Neural cell (in vitro differentiated cells): Measurements from ENCODE around the gene ARHGAP24. TPM values are rescaled to one million over a fixed set of nuclear protein-coding genes. Genes with fewer than 3 reads are reported as not detected.

Experiments used
- H2AFZ ChIP-seq: fragments of 200-600, 300-800 bp; sonication (generic), shearing (Covaris generic); 2 replicates; pipeline ENCODE4 v1.6.0; 2014; ENCODE audit warnings: low read depth, mild to moderate bottlenecking, antibody characterized with exemption, low read length, moderate library complexity
- H3F3A ChIP-seq: fragments of 200-600 bp; shearing (Covaris generic); 2 replicates; pipeline ENCODE4 v1.6.1; 2016; ENCODE audit warnings: mild to moderate bottlenecking, moderate library complexity, mixed read lengths, antibody characterized with exemption, low read length; ENCODE audit not compliant: insufficient read depth, poor library complexity, severe bottlenecking
- H3K27ac ChIP-seq: fragments of 200-600, 300-800 bp; sonication (generic), shearing (Covaris generic); 2 replicates; pipeline ENCODE4 v1.5.1; 2014; ENCODE audit warnings: mild to moderate bottlenecking, low read length, moderate library complexity
- H3K27me3 ChIP-seq: fragments of 300-800, 200-600 bp; sonication (generic), shearing (Covaris generic); 2 replicates; pipeline ENCODE4 v1.6.0; 2014; ENCODE audit warnings: mild to moderate bottlenecking, low read depth, low read length, moderate library complexity; ENCODE audit not compliant: insufficient read depth
- H3K36me3 ChIP-seq: fragments of 300-800, 200-600 bp; sonication (generic), shearing (Covaris generic); 2 replicates; pipeline ENCODE4 v1.5.1; 2014; ENCODE audit warnings: mild to moderate bottlenecking, antibody characterized with exemption, low read length, moderate library complexity; ENCODE audit not compliant: insufficient read depth
- H3K4me2 ChIP-seq: fragments of 300-800, 200-600 bp; sonication (generic), shearing (Covaris generic); 2 replicates; pipeline ENCODE4 v1.6.0; 2014; ENCODE audit warnings: mild to moderate bottlenecking, low read length
- H3K4me3 ChIP-seq: fragments of 300-800, 200-600 bp; sonication (generic), shearing (Covaris generic); 2 replicates; pipeline ENCODE4 v1.5.1; 2014; ENCODE audit warnings: mild to moderate bottlenecking, low read length, moderate library complexity
- H3K79me2 ChIP-seq: fragments of 200-600 bp; shearing (Covaris generic); replicated peaks from 2 replicates; pipeline ENCODE4 v1.6.0; 2014; ENCODE audit warnings: mild to moderate bottlenecking, low read length, moderate library complexity; ENCODE audit not compliant: insufficient read depth
- H3K9ac ChIP-seq: fragments of 300-800, 200-600 bp; sonication (generic), shearing (Covaris generic); 2 replicates; pipeline ENCODE4 v1.6.1; 2016; ENCODE audit warnings: mild to moderate bottlenecking, low read length, mixed read lengths
- H3K9me2 ChIP-seq: fragments of 200-600 bp; shearing (Covaris generic); 2 replicates; pipeline ENCODE4 v1.6.1; 2016; ENCODE audit warnings: mild to moderate bottlenecking, low read length, mixed read lengths; ENCODE audit not compliant: insufficient read depth
- H3K9me3 ChIP-seq: fragments of 200-600, 300-800 bp; sonication (generic), shearing (Covaris generic); 2 replicates; pipeline ENCODE4 v1.6.1; 2016; ENCODE audit warnings: mild to moderate bottlenecking, mixed run types, low read length, moderate library complexity, mixed read lengths
- H4K20me1 ChIP-seq: fragments of 200-600 bp; shearing (Covaris generic); 2 replicates; pipeline ENCODE4 v1.6.1; 2016; ENCODE audit warnings: mild to moderate bottlenecking, mixed run types; ENCODE audit not compliant: insufficient read depth
- CTCF ChIP-seq: fragments of 450-650 bp; IDR thresholded peaks from 2 replicates; pipeline ENCODE4 v1.5.1; 2014; ENCODE audit warnings: antibody characterized with exemption, mild to moderate bottlenecking, moderate library complexity; ENCODE audit not compliant: poor library complexity, severe bottlenecking
- EP300 ChIP-seq: fragments of 450-650 bp; conservative IDR thresholded peaks from 2 replicates; pipeline ENCODE4 v1.6.1; 2014; ENCODE audit warnings: antibody characterized with exemption, mild to moderate bottlenecking, moderate library complexity; ENCODE audit not compliant: poor library complexity, severe bottlenecking
- EZH2 ChIP-seq: fragments of 200-600, 300-800 bp; shearing (Covaris generic), sonication (generic); IDR thresholded peaks from 2 replicates; pipeline ENCODE4 v1.6.1; 2014; ENCODE audit warnings: antibody characterized with exemption, low read length, borderline replicate concordance, mild to moderate bottlenecking; ENCODE audit not compliant: insufficient read depth, poor library complexity, severe bottlenecking
- MXI1 ChIP-seq: fragments of 450-650 bp; conservative IDR thresholded peaks from 2 replicates; pipeline ENCODE4 v1.6.1; 2014; ENCODE audit warnings: antibody characterized with exemption, mild to moderate bottlenecking; ENCODE audit not compliant: poor library complexity, severe bottlenecking
- POLR2AphosphoS5 ChIP-seq: IDR thresholded peaks from 2 replicates; pipeline ENCODE4 v1.6.1; 2012
- RAD21 ChIP-seq: fragments of 450-650 bp; conservative IDR thresholded peaks from 2 replicates; pipeline ENCODE4 v1.6.1; 2014; ENCODE audit warnings: antibody characterized with exemption, mild to moderate bottlenecking, moderate library complexity
- REST ChIP-seq: IDR thresholded peaks from 2 replicates; pipeline ENCODE4 v1.6.1; 2012; ENCODE audit warnings: borderline replicate concordance
- SMC3 ChIP-seq: fragments of 450-650 bp; conservative IDR thresholded peaks from 2 replicates; pipeline ENCODE4 v1.6.1; 2014; ENCODE audit warnings: antibody characterized with exemption, mild to moderate bottlenecking, moderate library complexity; ENCODE audit not compliant: poor library complexity
- TAF1 ChIP-seq: IDR thresholded peaks from 2 replicates; pipeline ENCODE4 v1.6.1; 2012; ENCODE audit warnings: low read depth
- polyA plus RNA-seq: library from polyadenylated mRNA; depleted of rRNA; stranded (reverse); fragments of >200 nt; gene quantifications from 2 replicates; pipeline ENCODE4 v1.2.3, GENCODE V29; 2014

Gene ARHGAP24
- polyA plus RNA-seq, 1 donor from 2014 or later = 2.9 TPM

GRCh38 chr4:85717847-85718246, 242.9 kb downstream of the ARHGAP24 start:
- Histone ChIP-seq H3K9ac (no peak overlapping the region), H3K9me2 (no peaks in the 10 kb centered on the region), H3K36me3 (no peaks in the 10 kb centered on the region), H3K27ac (no peak overlapping the region), H4K20me1 (no peaks in the 10 kb centered on the region), H3F3A (no peaks in the 10 kb centered on the region), H3K9me3 (no peaks in the 10 kb centered on the region), H3K4me2 (no peak overlapping the region), H2AFZ (no peak overlapping the region), H3K4me3 (no peak overlapping the region), H3K79me2 (no peaks in the 10 kb centered on the region), H3K27me3 (no peaks in the 10 kb centered on the region)
- no peak for TF ChIP-seq CTCF

- Histone ChIP-seq H3K4me2 (no peak overlapping the region), H2AFZ (no peak overlapping the region), H3K9me3 (no peaks in the 10 kb centered on the region), H3K9me2 (no peaks in the 10 kb centered on the region), H3K27ac (no peak overlapping the region), H3F3A (no peaks in the 10 kb centered on the region), H3K9ac (no peak overlapping the region), H3K79me2 (no peaks in the 10 kb centered on the region), H3K4me3 (no peak overlapping the region), H3K36me3 (no peaks in the 10 kb centered on the region), H3K27me3 (no peaks in the 10 kb centered on the region), H4K20me1 (no peaks in the 10 kb centered on the region)
- TF ChIP-seq MXI1 (no peak), POLR2AphosphoS5 (no peak), CTCF (no peak), SMC3 (no peak), EZH2 (no peak), EP300 (no peak), RAD21 (no peak), REST (no peak), TAF1 (no peak)
Observed at GRCh38 chr4:85720735-85721134, 245.8 kb downstream of the ARHGAP24 start.
